ENCODE measurements around the gene TAAR2.

The TAAR2 gene

DNA sequence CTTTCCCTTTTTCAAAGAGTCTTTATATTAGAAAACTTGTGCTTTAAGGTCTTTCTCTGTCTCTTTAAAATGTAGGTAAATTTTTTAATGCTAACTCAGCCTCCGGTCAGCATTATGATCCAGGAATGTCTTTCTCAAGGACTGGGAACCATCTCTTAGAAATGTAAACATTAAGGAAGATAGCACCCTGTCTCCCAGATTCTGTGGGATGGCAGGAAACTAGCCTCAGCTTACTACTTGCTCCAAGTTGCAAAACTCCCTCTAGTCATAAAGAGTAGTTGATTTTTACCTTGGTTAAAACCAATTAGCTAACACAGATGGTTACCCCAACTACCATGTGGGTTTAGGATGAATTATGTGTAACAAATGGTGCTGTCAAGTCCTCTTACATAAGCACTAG lies 39.6 kb upstream of the TAAR2 start:
- Histone ChIP-seq H3K4me3 (ENCODE audit: low read depth in 1 of 2, low read length in 2 of 2) (no peak overlapping the region), H2AFZ (ENCODE audit: low read depth, low read length) (no peak overlapping the region), H3K79me2 (ENCODE audit: insufficient read depth, low read length) (no peaks in the 10 kb centered on the region), H3K9ac (ENCODE audit: low read depth, low read length) (no peak overlapping the region), H3K36me3 (ENCODE audit: insufficient read depth, low read length) (no peaks in the 10 kb centered on the region), H3K27ac (ENCODE audit: low read length) (no peak overlapping the region), H3K9me3 (ENCODE audit: insufficient read depth, low read length, severe bottlenecking) (no peaks in the 10 kb centered on the region), H4K20me1 (ENCODE audit: insufficient read depth, low read length) (no peaks in the 10 kb centered on the region), H3K4me1 (ENCODE audit: insufficient read depth, low read length) (no peaks in the 10 kb centered on the region), H3K27me3 (ENCODE audit: insufficient read depth, low read length, poor library complexity) (no peaks in the 10 kb centered on the region), H3K4me2 (ENCODE audit: insufficient read depth, low read length) (no peak overlapping the region)
- ATAC-seq (ENCODE audit: insufficient read depth, low read depth) = no peak
- DNase-seq = no peak
- TF ChIP-seq, protein P1, sequence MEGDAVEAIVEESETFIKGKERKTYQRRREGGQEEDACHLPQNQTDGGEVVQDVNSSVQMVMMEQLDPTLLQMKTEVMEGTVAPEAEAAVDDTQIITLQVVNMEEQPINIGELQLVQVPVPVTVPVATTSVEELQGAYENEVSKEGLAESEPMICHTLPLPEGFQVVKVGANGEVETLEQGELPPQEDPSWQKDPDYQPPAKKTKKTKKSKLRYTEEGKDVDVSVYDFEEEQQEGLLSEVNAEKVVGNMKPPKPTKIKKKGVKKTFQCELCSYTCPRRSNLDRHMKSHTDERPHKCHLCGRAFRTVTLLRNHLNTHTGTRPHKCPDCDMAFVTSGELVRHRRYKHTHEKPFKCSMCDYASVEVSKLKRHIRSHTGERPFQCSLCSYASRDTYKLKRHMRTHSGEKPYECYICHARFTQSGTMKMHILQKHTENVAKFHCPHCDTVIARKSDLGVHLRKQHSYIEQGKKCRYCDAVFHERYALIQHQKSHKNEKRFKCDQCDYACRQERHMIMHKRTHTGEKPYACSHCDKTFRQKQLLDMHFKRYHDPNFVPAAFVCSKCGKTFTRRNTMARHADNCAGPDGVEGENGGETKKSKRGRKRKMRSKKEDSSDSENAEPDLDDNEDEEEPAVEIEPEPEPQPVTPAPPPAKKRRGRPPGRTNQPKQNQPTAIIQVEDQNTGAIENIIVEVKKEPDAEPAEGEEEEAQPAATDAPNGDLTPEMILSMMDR (IDR thresholded peaks at IDR 0.05; ENCODE audit: borderline replicate concordance, extremely low read depth, low read length, poor library complexity, severe bottlenecking) = no peak
- TF ChIP-seq EZH2 (IDR thresholded peaks at IDR 0.05; ENCODE audit: borderline replicate concordance, low read depth, low read length, severe bottlenecking) = no peak

GRCh38 chr6:132661906-132662305 lies 37.8 kb upstream of the TAAR2 start:
- no peaks in the 10 kb centered on the region for H3K79me2 ChIP-seq (ENCODE audit: insufficient read depth, low read length)
- no peak overlapping the region for H2AFZ ChIP-seq (ENCODE audit: low read depth, low read length)
- H3K9me3 ChIP-seq (ENCODE audit: insufficient read depth, low read length, severe bottlenecking) = no peaks in the 10 kb centered on the region
- H3K4me2 ChIP-seq (ENCODE audit: insufficient read depth, low read length) = no peak overlapping the region
- H3K36me3 ChIP-seq (ENCODE audit: insufficient read depth, low read length) = no peaks in the 10 kb centered on the region
- H3K9ac ChIP-seq (ENCODE audit: low read depth, low read length) = no peak overlapping the region
- no peak overlapping the region for H3K27ac ChIP-seq (ENCODE audit: low read length)
- no peak overlapping the region for H3K4me3 ChIP-seq (ENCODE audit: low read depth in 1 of 2, low read length in 2 of 2)
- no peaks in the 10 kb centered on the region for H3K27me3 ChIP-seq (ENCODE audit: insufficient read depth, low read length, poor library complexity)
- ATAC-seq (ENCODE audit: insufficient read depth, low read depth) (no peak), DNase-seq (no peak)
- H3K4me1 ChIP-seq (ENCODE audit: insufficient read depth, low read length) = no peaks in the 10 kb centered on the region
- no peaks in the 10 kb centered on the region for H4K20me1 ChIP-seq (ENCODE audit: insufficient read depth, low read length)
- no peak for TF ChIP-seq EZH2 (IDR thresholded peaks at IDR 0.05; ENCODE audit: borderline replicate concordance, low read depth, low read length, severe bottlenecking)

- no peaks in the 10 kb centered on the region for H3K9me3 ChIP-seq (ENCODE audit: insufficient read depth, low read length, severe bottlenecking)
- H3K36me3 ChIP-seq (ENCODE audit: insufficient read depth, low read length) = no peaks in the 10 kb centered on the region
- no peaks in the 10 kb centered on the region for H3K27me3 ChIP-seq (ENCODE audit: insufficient read depth, low read length, poor library complexity)
- H3K79me2 ChIP-seq (ENCODE audit: insufficient read depth, low read length) = no peaks in the 10 kb centered on the region
- DNase-seq (no peak), ATAC-seq (ENCODE audit: insufficient read depth, low read depth) (no peak)
- H3K4me3 ChIP-seq (ENCODE audit: low read depth in 1 of 2, low read length in 2 of 2) = no peak within 1 kb of the TSS
- no peak within 1 kb of the TSS for H2AFZ ChIP-seq (ENCODE audit: low read depth, low read length)
- H3K9ac ChIP-seq (ENCODE audit: low read depth, low read length) = no peak within 1 kb of the TSS
- no peaks in the 10 kb centered on the region for H4K20me1 ChIP-seq (ENCODE audit: insufficient read depth, low read length)
- H3K4me2 ChIP-seq (ENCODE audit: insufficient read depth, low read length) = no peak within 1 kb of the TSS
- TF ChIP-seq EZH2 (IDR thresholded peaks at IDR 0.05; ENCODE audit: borderline replicate concordance, low read depth, low read length, severe bottlenecking) = no peak
- TF ChIP-seq, protein P1 (IDR thresholded peaks at IDR 0.05; ENCODE audit: borderline replicate concordance, extremely low read depth, low read length, poor library complexity, severe bottlenecking) = no peak
- no peaks in the 10 kb centered on the region for H3K4me1 ChIP-seq (ENCODE audit: insufficient read depth, low read length)
- H3K27ac ChIP-seq (ENCODE audit: low read length) = no peak within 1 kb of the TSS
Measured at GRCh38 chr6:132659082-132659481, 35.0 kb upstream of the TAAR2 start, which contains the start of gene TAAR1. TSS of gene TAAR1 (minus strand) at chr6:132659182. CDS start at chr6:132646003, 13,179 bp downstream.

DNA sequence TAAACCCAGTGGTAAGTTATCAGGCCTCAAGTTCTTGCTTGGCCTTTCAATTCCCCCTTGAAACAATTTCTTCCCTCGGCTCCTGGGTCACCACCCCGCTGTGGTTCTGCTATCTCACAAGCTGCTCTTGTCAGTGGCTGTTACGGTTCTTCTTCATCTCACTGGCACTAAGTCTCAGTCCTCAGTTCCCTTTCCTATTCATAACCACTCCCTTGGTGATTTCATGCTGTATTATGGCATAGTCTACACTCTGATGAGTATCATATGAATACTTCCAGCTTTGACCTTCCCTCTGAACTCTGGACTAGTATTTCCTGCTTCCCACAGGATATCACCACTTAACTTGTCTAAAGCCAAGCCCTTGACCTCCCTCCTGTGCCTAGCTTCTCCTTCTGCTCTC lies 27.0 kb upstream of the TAAR2 start:
- H4K20me1 ChIP-seq (ENCODE audit: insufficient read depth, low read length) = no peaks in the 10 kb centered on the region
- no peaks in the 10 kb centered on the region for H3K27me3 ChIP-seq (ENCODE audit: insufficient read depth, low read length, poor library complexity)
- H3K79me2 ChIP-seq (ENCODE audit: insufficient read depth, low read length) = no peaks in the 10 kb centered on the region
- H3K36me3 ChIP-seq (ENCODE audit: insufficient read depth, low read length) = no peaks in the 10 kb centered on the region
- no peak overlapping the region for H2AFZ ChIP-seq (ENCODE audit: low read depth, low read length)
- no peak overlapping the region for H3K27ac ChIP-seq (ENCODE audit: low read length)
- ATAC-seq (ENCODE audit: insufficient read depth, low read depth) (no peak), DNase-seq (no peak)
- TF ChIP-seq, protein P1 (IDR thresholded peaks at IDR 0.05; ENCODE audit: borderline replicate concordance, extremely low read depth, low read length, poor library complexity, severe bottlenecking) = no peak
- TF ChIP-seq EZH2 (IDR thresholded peaks at IDR 0.05; ENCODE audit: borderline replicate concordance, low read depth, low read length, severe bottlenecking) = no peak
- no peak overlapping the region for H3K4me2 ChIP-seq (ENCODE audit: insufficient read depth, low read length)
- H3K9ac ChIP-seq (ENCODE audit: low read depth, low read length) = no peak overlapping the region
- no peaks in the 10 kb centered on the region for H3K4me1 ChIP-seq (ENCODE audit: insufficient read depth, low read length)
- H3K4me3 ChIP-seq (ENCODE audit: low read depth in 1 of 2, low read length in 2 of 2) = no peak overlapping the region
- H3K9me3 ChIP-seq (ENCODE audit: insufficient read depth, low read length, severe bottlenecking) = no peaks in the 10 kb centered on the region
